Kidney capillary endothelial cell (primary cell): ENCODE measurements around the gene BCR.
"Not testable (repeated sequence)": the region's sequence is repeated elsewhere in the genome, so short reads cannot be mapped to it uniquely, and the experiment has no call there.

Source experiments
- DNase-seq: peaks from one replicate; pipeline ENCODE4 v3.0.0-alpha.2; 2018; ENCODE audit warnings: low spot score

BCR gene

GRCh38 chr22:23322497-23323080 lies 142.3 kb downstream of the BCR start:
- not testable (repeated sequence) for DNase-seq

DNA sequence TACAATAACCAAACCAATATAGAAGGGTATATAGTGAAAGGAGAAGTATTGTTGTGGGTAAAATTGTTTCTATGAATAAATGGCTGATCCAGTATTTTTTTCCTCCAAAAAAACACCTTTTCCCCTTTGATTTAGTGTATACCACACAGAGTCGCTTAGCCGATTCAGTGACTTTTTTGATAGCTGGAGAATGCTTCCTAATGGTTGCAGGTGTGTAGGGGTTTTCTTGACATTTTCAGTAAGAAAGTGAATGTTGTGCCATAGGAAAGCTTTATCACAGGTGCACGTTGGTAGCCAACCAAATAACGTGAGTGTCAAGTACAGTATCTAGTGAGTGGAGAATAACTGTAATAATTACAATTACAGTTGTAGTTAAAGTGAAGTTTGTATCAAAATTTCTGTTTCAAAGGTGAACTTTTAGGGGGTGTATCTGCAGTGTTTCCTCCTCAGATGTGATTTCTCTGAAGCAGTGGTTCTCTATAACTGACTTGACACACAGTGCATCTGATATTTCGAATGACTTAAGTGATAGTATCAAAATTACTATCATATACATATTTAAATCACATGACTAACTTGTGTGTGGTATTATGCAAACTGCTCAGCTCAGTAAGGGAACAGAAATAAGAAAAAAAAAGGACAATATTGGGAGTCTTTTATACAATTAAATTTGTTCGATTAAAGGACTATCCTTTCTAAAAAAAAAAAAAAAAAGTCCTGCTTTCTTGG lies 143.8 kb downstream of the BCR start:
- DNase-seq: not testable (repeated sequence)

- DNase-seq: no peak
These were observed 144.9 kb downstream of the BCR start for GRCh38 chr22:23325183-23325582.

DNA sequence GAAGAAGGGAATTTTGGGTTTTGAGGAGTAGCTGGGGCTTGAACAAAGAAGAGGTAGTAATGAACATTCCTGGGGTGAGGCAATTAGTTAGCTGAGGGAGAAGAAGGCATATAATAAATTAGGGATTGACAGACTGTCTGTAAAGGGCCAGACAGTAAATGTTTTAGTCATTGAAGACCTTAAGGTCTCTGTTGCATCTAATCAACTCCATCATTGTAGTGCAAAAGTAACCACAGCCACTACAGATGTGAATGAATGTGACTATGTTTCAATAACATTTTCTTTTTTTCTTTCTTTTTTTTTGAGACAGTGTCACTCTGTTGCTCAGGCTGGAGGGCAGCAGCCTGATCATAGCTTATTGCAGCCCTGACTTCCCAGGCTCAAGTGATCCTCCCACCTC lies 153.5 kb downstream of the BCR start:
- not testable (repeated sequence) for DNase-seq

DNA sequence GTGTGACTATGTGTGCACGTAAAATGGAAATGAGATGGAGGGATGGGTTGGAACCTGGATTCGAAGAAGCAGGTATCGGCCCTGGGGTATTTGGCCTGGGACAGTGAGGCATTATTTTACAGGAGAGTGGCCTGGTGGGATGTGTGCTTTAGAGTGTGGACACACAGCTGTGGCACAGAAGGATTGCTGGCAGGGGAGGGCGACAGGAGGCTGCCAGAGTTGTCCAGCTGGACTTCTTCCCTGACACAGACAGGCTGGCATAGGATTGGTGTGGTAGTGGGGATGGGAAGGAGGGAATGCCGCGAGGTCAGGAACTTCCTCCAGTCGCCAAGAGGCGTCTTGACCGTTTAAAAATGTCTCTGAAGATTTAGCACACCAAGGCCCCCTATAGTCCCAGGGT lies 157.4 kb downstream of the BCR start:
- not testable (repeated sequence) for DNase-seq

GRCh38 chr22:23341942-23342695 lies 161.8 kb downstream of the BCR start:
- DNase-seq: not testable (repeated sequence)

GRCh38 chr22:23351321-23351720 lies 171.0 kb downstream of the BCR start:
- DNase-seq: no peak

DNA sequence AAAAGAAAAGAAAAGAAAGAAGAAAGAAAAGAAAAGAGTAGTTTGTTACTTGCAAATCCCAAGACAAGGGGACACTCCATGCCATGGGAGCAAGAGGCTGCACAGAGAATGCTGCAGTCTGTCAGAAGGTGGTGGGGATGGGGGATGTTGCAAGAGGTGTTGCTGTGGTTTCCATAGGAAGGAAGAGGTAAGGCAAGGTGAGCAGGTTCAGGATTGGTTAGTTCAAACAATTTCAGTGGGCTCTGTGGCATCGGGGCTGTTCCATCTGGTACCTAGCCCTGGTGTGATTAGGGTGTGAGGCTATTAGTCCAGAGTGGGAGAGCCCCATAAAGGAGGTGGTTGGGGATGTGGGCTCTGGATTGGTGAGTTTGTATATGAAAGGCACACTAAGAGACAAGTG lies 172.7 kb downstream of the BCR start:
- DNase-seq: no peak

- DNase-seq: no peak
These were observed 173.4 kb downstream of the BCR start for GRCh38 chr22:23353696-23354095.

DNA sequence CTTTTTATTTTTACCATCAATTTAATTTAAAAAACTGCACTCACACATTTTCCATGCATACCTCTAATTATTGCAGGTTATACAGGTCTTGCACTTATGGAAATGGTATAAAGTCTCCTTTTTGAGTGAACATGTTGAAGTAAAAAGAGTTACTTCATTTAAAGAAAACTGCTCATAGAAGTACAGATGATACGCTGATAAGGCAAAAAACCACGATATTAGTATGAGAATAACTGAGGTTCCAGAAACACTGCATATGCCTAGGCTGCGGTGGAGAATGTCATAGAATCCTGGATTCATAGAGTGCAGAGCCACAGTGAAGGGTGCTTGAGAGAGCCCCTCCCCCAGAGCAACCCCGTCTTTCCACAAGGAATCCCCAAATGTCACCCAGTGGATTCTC lies 175.8 kb downstream of the BCR start:
- no peak for DNase-seq

DNA sequence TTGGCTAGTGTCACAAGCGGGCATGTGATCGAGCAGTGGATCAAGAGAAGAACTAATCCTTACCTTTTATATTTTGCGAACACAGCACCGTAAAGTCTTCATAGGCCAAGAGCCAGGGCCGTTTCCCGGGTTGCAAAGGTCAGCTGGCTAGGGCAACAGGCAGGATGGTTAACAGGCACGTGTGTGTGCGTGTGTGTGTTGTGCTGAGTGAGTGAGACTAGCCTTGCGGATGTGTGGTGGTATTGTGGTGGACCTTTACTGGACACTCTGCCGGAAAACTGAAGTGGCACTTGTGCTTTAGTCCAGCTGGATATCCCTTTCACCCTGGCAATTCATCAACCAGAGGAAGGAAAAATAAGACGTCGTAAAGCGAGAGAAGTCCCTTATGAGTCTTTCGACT lies 176.7 kb downstream of the BCR start:
- DNase-seq: peak; percentile 6

DNA sequence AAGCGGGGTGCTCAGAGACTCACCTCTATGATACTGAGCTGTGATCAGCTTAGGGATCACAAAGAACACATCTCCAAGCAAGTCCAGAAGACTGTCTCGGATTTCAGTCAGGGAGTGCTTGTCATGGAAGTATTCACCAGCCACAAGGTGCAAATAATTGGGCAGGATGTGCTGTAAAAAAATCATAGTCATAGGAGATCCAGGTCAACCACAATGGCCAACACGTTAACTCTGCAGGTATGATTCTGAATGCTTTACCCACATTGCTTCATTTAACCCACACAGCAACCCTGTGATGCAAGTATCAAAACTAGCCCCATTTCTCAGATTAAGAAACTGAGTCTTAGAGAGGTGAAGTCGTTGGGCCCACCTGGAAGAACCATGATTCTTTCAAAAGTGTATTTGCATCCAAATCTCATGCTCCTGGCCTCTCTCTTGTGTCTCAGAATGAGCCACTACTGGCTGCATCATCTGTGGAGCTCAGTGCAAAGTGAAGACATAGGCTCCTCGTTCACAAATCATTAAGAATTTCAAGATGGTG lies 179.3 kb downstream of the BCR start:
- DNase-seq: no peak

GRCh38 chr22:23361676-23362075 lies 181.4 kb downstream of the BCR start:
- DNase-seq: no peak

DNA sequence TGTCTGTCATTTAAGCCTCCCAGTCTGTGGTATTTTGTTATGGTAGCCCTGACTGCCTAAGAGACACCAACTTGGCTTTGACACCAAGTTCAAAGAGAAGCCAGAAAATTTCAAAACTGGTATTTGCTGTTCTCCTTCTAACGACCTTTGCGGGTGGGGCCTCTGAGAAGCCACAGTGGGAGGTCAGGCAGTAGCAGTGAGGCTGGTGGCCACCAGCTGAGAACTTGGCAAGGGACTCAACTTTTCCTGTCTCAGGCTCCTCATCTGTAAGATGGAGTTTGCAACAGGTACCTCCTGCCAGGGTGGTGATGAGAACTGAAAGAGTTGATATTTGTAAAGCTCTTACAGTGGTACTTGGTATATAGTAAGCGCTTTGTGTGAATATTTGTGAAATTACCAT lies 183.4 kb downstream of the BCR start:
- no peak for DNase-seq

DNA sequence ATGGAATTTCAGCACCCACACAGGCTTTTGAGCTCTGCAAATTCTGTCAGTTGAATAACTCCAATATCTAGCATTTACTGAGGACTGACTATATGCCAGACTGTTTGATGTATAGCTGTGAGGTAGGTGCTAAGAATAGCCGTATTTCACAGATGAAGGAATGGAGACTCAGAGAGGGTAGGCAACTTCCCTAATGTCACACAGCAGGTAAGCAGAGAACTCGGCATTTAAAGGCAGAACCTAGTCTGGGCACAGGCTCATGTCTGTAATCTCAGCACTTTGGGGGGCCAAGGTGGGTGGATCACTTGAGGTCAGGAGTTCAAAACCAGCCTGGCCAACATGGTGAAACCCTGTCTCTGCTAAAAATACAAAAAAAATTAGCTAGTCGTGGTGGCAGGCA lies 184.1 kb downstream of the BCR start:
- no peak for DNase-seq

GRCh38 chr22:23365524-23365923 lies 185.2 kb downstream of the BCR start:
- DNase-seq: no peak

DNA sequence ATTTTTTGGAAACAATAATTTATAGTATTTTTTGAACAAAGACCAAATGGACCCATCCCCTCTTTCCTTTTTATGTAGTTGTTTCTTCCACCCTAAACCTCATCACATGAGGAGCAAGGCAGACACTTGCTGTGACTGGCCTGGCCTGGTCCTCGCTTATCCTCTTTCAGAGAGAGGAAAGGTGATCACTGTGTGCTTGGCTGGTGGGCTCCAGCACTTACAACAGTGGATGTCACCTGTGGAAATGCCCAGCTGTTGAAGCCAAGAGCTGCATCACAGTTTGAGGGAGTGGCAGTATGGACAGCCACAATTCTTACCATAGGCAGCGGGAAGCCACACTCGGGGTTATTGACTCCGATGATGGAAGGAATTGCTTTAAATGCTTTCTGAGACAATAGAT lies 185.7 kb downstream of the BCR start:
- DNase-seq: no peak

- DNase-seq: not testable (repeated sequence)
These were observed 186.9 kb downstream of the BCR start for GRCh38 chr22:23367196-23367595.
